ENCODE measurements around the gene FAM107B.

The FAM107B gene

GRCh38 chr10:14560274-14560673 is 214.4 kb downstream of the FAM107B start:
- peaks cover 97% of the 10 kb centered on the region for H3K4me1 Mint-ChIP-seq
- no peaks in the 10 kb centered on the region for H3K9me3 Mint-ChIP-seq
- peak in 1 of 2 donors; percentile 84 for DNase-seq
- peak overlapping the region; percentile 79 to 96 for H3K27ac Mint-ChIP-seq
- H3K27me3 Mint-ChIP-seq = no peaks in the 10 kb centered on the region
- peak overlapping the region; percentile 77 to 83 for H3K4me3 Mint-ChIP-seq
- ATAC-seq = peak; percentile 78

GRCh38 chr10:14558025-14558424 is 216.7 kb downstream of the FAM107B start:
- peak overlapping the region in 1 of 2 donors; percentile 96 for H3K27ac Mint-ChIP-seq

GRCh38 chr10:14557567-14557966 is 217.1 kb downstream of the FAM107B start:
- Mint-ChIP-seq H3K27me3 (no peaks in the 10 kb centered on the region), H3K4me1 (peaks cover 97% of the 10 kb centered on the region), H3K27ac (peak overlapping the region; percentile 6 to 87), H3K4me3 (peak overlapping the region; percentile 51 to 62), H3K9me3 (no peaks in the 10 kb centered on the region)
- DNase-seq (no peak), ATAC-seq (no peak)

More at GRCh38 chr10:14558025-14558424, 216.7 kb downstream of the FAM107B start:
- Mint-ChIP-seq H3K4me3 (peak overlapping the region; percentile 9 to 62), H3K27me3 (no peaks in the 10 kb centered on the region), H3K4me1 (peaks cover 97% of the 10 kb centered on the region), H3K9me3 (no peaks in the 10 kb centered on the region)
- ATAC-seq = no peak
- DNase-seq = no peak

- DNase-seq (no peak), ATAC-seq (peak; percentile 32)
- Mint-ChIP-seq H3K27me3 (no peaks in the 10 kb centered on the region), H3K4me1 (peaks cover 97% of the 10 kb centered on the region), H3K9me3 (no peaks in the 10 kb centered on the region), H3K27ac (peak overlapping the region; percentile 61 to 94), H3K4me3 (peak overlapping the region; percentile 51 to 58)
Observed at GRCh38 chr10:14556285-14556956, 218.3 kb downstream of the FAM107B start.

- DNase-seq (no peak), ATAC-seq (no peak)
- Mint-ChIP-seq H3K9me3 (no peaks in the 10 kb centered on the region), H3K4me1 (peaks cover 97% of the 10 kb centered on the region), H3K4me3 (peak overlapping the region; percentile 17 to 58), H3K27me3 (no peaks in the 10 kb centered on the region), H3K27ac (peak overlapping the region; percentile 81 to 94)
Observed at GRCh38 chr10:14555807-14556206, 218.9 kb downstream of the FAM107B start.

GRCh38 chr10:14554491-14555205 is 220.0 kb downstream of the FAM107B start:
- ATAC-seq (peak; percentile 64), DNase-seq (no peak)
- Mint-ChIP-seq H3K4me3 (peak overlapping the region; percentile 55 to 66), H3K9me3 (no peaks in the 10 kb centered on the region), H3K4me1 (peaks cover 97% of the 10 kb centered on the region), H3K27me3 (no peaks in the 10 kb centered on the region), H3K27ac (peak overlapping the region; percentile 88 to 94)

- ATAC-seq = no peak
- Mint-ChIP-seq H3K4me3 (peak overlapping the region; percentile 55 to 66), H3K27ac (peak overlapping the region; percentile 88 to 90), H3K4me1 (peaks cover 97% of the 10 kb centered on the region), H3K9me3 (no peaks in the 10 kb centered on the region), H3K27me3 (no peaks in the 10 kb centered on the region)
- no peak for DNase-seq
Observed at GRCh38 chr10:14554091-14554490, 220.6 kb downstream of the FAM107B start.

- Mint-ChIP-seq H3K4me1 (peaks cover 96% of the 10 kb centered on the region), H3K9me3 (no peaks in the 10 kb centered on the region), H3K4me3 (peak overlapping the region; percentile 1 to 59), H3K27ac (peak overlapping the region; percentile 50 to 92), H3K27me3 (no peaks in the 10 kb centered on the region)
- DNase-seq = peak in 1 of 2 donors; percentile 55
- peak; percentile 89 for ATAC-seq
Observed at GRCh38 chr10:14553448-14553847, 221.2 kb downstream of the FAM107B start.

GRCh38 chr10:14552015-14552414 is 222.7 kb downstream of the FAM107B start:
- no peak for ATAC-seq
- Mint-ChIP-seq H3K4me3 (peak overlapping the region; percentile 45 to 48), H3K27me3 (no peaks in the 10 kb centered on the region), H3K27ac (peak overlapping the region; percentile 63 to 77), H3K4me1 (peaks cover 96% of the 10 kb centered on the region), H3K9me3 (no peaks in the 10 kb centered on the region)
- DNase-seq = no peak

GRCh38 chr10:14550471-14550981 is 224.2 kb downstream of the FAM107B start:
- ATAC-seq = peak; percentile 29
- peak overlapping the region; percentile 5 to 60 for H3K27ac Mint-ChIP-seq
- H3K9me3 Mint-ChIP-seq = no peaks in the 10 kb centered on the region
- peak overlapping the region in 1 of 2 donors; percentile 45 for H3K4me3 Mint-ChIP-seq
- no peak for DNase-seq
- H3K4me1 Mint-ChIP-seq = peaks cover 93% of the 10 kb centered on the region
- H3K27me3 Mint-ChIP-seq = no peaks in the 10 kb centered on the region

GRCh38 chr10:14549496-14549895 is 225.2 kb downstream of the FAM107B start:
- Mint-ChIP-seq H3K27me3 (no peaks in the 10 kb centered on the region), H3K27ac (peak overlapping the region in 1 of 2 donors; percentile 17), H3K4me3 (no peak overlapping the region), H3K4me1 (peaks cover 96% of the 10 kb centered on the region), H3K9me3 (no peaks in the 10 kb centered on the region)
- no peak for DNase-seq
- no peak for ATAC-seq

GRCh38 chr10:14548970-14549369 is 225.7 kb downstream of the FAM107B start:
- DNase-seq (no peak), ATAC-seq (no peak)
- Mint-ChIP-seq H3K9me3 (no peaks in the 10 kb centered on the region), H3K4me1 (peaks cover 96% of the 10 kb centered on the region), H3K27ac (peak overlapping the region in 1 of 2 donors; percentile 21), H3K27me3 (no peaks in the 10 kb centered on the region), H3K4me3 (no peak overlapping the region)

- ATAC-seq = no peak
- Mint-ChIP-seq H3K4me3 (no peak overlapping the region), H3K27ac (peak overlapping the region in 1 of 2 donors; percentile 38)
Observed at GRCh38 chr10:14548474-14548873, 226.2 kb downstream of the FAM107B start.

GRCh38 chr10:14547816-14548215 is 226.9 kb downstream of the FAM107B start:
- DNase-seq = no peak
- H3K9me3 Mint-ChIP-seq = no peaks in the 10 kb centered on the region
- H3K27ac Mint-ChIP-seq = no peak overlapping the region
- H3K27me3 Mint-ChIP-seq = no peaks in the 10 kb centered on the region
- ATAC-seq = no peak
- no peak overlapping the region for H3K4me3 Mint-ChIP-seq
- peaks cover 96% of the 10 kb centered on the region for H3K4me1 Mint-ChIP-seq

More at GRCh38 chr10:14548474-14548873, 226.2 kb downstream of the FAM107B start:
- peaks cover 96% of the 10 kb centered on the region for H3K4me1 Mint-ChIP-seq
- DNase-seq = no peak
- H3K27me3 Mint-ChIP-seq = no peaks in the 10 kb centered on the region
- no peaks in the 10 kb centered on the region for H3K9me3 Mint-ChIP-seq

- no peaks in the 10 kb centered on the region for H3K27me3 Mint-ChIP-seq
- H3K27ac Mint-ChIP-seq = no peak overlapping the region
- peaks cover 92% of the 10 kb centered on the region for H3K4me1 Mint-ChIP-seq
- DNase-seq (no peak), ATAC-seq (no peak)
- no peaks in the 10 kb centered on the region for H3K9me3 Mint-ChIP-seq
- no peak overlapping the region for H3K4me3 Mint-ChIP-seq
Observed at GRCh38 chr10:14545827-14546226, 228.9 kb downstream of the FAM107B start.

- Mint-ChIP-seq H3K4me3 (peak overlapping the region; percentile 51 to 57), H3K27ac (peak overlapping the region; percentile 65 to 84), H3K4me1 (peaks cover 90% of the 10 kb centered on the region), H3K27me3 (no peaks in the 10 kb centered on the region), H3K9me3 (no peaks in the 10 kb centered on the region)
- DNase-seq = no peak
- peak; percentile 18 for ATAC-seq
Observed at GRCh38 chr10:14543904-14544210, 230.8 kb downstream of the FAM107B start.
